ENCODE data around the gene ANGEL2.

Gene ANGEL2

DNA sequence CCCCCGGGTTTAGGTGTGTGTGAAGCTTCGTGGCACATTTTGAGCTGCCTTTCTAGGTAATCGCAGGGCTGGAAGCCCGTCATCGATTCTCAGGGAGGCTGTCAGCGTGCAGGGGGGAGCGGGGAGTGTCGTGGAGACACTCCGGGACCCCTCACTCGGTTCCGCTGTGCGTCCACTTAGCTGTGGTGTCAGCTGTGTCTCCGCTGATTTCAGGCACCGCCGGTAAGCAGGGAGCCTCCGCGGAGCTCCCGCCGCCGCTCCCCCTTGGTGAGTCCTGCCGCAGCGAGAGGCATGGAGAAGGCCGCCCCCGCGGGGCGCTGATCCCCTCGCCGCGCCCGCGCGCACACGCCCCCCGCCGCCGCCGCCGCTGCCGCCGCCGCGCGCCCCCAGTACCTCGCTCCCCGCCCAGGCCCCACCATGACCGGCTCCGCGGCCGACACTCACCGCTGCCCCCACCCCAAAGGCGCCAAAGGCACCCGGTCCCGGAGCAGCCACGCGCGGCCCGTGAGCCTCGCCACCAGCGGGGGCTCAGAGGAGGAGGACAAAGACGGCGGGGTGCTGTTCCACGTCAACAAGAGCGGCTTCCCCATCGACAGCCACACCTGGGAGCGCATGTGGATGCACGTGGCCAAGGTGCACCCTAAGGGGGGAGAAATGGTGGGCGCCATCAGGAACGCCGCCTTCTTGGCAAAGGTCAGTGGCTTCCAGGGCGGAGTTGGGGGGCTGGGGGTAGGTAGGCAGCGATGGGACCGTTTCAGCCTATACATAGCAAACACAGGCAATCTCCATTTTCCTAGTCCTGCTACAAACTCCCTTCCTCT is 64.3 kb downstream of the ANGEL2 start:
- DNase-seq = no peak

DNA sequence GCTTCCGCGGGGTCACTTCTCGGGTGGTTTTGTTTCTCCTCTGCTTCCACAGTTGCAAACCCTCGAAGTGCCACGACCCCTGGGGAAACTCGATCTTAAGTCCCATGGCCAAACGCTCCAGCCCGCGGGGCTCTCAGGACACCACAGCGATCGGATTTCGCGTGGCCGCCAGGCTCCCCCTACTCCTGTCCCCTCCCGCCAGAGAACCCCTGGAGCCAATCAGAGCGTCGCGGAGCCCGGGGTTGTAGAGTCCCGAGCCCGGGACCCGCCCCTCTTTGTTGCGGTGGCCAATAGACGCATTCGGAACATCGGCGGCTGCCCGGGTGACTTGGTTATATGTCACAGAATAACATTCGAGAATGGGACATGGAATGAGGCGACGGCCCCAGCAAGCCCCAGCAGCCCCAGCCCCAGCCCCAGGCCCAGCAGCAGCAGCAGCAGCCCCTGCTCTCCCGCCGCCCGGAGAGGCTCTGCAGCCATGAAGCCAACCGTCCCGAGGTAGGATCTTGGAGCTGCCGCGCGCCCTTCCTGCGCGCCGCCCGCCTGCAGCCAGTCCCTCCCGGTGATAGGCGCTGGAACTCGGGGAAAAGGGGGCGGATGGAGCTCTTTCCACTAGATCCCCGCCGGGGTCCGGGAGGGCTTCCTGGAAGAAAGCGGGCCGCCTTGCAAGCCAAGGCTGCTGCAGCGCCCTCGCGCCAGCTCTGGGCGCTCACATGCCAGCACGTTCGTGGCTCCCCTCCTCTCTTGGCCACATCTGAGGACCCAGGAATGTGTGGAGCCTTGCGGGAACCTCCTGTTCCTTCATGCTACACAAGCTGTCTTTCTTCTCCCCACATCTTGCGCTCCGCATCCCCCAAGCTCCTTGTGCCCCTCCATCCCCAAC is 65.2 kb downstream of the ANGEL2 start, which contains the start of gene VASH2:
Gene VASH2, plus strand, starts transcription at position 299 of the 883 bp plus-strand sequence. CDS start 1,002 bp downstream, outside the sequence.
- peak; percentile 75 to 90 for DNase-seq

DNA sequence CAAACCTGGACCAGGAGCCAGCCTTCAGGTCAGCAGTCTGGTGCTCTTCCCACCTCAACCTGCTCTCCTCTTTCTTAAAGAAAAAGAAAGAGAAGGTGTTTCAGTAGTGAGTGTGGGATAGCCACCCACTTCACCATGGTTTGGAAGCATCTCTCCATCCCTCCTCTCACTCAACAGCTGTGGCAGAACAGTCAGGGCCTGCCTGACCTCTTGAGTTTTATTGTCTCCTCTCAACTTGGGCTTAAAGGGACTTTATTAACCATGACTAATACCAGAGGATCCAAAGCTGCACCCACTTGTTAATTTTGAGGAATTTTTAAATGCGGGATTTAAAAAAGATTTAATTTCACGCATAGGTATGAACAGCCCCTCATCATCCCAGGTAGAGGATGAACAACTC is 65.9 kb downstream of the ANGEL2 start:
- peak; percentile 35 to 64 for DNase-seq

DNA sequence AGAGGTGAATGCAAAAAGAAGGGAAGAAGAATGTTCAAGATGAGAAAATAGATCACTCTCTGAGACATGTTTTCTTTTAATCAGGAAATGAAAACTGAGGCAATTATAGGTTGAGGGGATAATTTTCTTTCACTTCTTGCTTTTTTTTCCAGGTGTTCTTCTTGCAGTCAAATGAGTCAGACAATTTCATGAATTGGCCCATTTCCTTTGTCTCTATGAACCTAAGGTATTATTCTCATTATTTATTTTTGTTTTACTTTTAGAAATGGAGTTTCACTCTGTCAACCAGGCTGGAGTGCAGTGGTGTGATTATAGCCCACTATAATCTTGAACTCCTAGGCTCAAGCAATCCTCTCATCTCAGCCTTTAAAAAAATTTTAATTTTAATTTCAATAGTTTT is 68.8 kb downstream of the ANGEL2 start:
- no peak for DNase-seq

DNA sequence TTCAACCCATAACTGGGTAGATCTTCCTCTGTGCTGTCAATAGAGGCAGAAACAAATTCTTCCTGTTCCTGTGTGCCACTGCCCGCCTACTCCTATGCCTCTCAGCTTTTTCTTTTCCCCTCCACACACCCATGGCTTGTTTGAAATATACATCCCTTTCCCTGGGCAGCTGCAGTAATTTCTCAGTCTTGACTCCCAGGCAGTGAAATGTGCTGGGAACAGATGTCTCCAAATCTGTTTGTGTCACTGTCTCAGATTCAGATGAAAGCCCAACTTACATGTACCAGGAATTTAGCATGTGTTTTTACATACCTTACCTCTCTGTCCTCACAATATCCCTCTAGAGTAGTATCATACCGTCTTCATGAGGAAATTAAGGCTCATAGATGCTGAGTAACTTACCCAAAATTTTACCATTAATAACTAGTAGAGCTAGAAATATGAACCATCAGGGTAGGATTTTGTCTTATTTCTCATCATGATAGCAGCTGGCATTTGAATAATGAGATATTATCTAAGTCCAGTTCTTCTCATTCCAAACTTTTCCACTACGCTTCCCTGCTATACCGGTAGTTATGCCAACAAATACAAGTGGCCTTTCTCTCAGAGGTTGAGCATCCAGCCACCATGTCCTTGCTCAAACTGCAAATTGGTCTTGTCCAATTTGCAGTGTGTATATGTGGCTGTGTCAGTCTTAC is 70.1 kb downstream of the ANGEL2 start:
- DNase-seq = peak in 1 of 2 experiments; percentile 53

DNA sequence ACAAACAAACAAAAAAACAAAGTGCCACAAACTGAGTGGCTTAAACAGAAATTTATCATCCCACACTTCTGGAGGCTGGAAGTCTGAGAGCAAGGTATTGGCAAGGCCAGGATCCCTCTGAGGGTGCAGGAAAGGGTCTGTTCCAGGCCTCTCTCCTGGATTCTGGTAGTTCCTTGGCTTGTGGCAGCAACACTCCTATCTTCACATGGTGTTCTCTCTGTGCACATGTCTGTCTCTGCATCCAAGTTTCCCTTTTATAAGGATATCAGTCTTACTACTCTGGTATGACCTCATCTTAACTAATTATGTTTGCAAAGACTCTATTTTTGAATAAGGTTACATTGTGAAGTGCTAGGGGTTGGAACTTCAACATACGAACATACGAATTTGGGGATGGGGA is 70.6 kb downstream of the ANGEL2 start:
- no peak for DNase-seq

DNA sequence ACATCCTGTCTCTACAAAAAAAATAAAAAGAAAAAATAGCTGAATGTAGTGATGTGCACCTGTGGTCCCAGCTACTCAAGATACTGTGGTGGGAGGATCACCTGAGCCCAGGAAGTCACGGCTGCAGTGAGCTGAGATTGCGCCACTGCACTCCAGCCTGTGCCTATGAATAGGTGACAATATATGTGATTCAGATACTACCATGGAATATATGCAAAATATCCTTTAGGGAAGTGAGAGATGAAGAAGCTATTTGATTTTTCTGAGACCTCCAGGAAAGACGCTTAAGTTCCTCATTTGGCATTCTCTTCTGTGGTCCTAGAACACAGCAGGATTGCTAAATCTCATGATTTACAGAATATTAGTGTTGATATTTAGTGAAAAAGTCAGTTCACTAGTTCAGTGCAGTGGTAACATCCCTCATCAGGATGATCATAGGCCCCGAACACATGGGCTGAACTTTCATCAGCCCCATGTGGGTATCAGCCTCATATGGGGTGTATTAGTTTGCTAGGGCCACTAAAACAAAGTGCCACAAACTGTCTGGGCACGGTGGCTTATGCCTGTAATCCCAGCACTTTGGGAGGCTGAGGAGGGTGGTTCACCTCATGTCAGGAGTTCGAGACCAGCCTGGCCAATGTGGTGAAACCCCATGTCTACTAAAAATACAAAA is 71.3 kb downstream of the ANGEL2 start:
- no peak for DNase-seq

DNA sequence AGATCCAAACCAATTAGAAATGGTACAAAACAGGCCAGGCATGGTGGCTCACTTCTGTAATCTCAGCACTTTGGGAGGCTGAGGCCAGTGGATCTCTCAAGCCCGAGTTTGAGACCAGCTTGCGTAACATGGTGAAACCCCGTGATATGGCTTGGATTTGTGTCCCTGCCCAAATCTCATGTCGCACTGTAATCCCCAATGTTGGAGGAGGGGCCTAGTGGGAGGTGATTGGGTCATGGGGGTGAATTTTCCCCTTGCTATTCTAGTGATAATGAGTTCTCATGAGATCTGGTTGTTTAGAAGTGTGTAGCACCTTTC is 72.3 kb downstream of the ANGEL2 start:
- DNase-seq = no peak

DNA sequence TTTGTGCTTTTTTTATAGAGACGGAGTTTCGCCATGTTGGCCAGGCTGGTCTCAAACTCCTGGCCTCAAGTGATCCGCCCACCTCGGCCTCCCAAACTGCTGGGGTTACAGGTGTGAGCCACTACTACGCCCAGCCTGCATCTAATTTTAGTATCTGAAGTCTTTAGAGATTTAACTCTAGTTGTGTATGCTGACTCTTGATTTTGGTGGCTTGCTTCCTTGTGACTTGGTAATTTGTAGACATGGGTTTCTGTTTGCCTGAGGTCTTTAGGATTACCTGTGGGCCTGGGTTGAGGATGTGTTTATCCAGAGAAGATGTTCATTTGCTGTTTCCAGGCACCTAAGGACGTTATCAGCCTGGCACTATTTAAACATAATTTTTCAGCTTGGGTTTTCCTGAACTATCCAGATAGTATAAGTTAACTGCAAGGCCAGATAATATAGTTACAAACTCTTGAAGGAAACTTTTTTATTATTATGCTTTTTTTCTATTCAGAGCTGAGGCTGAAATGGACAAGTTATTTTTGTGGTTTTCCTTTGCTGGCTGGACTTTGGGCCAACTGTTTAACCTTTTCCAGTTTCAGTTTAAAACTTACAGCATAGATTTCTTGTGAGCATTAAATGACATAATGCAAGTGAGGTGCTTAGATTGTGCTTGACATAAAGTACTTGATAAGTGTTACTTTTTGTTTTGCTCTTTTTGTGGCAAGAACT is 72.8 kb downstream of the ANGEL2 start:
- no peak for DNase-seq

All from NCI-H524 (cell line).